Rectal smooth muscle tissue (tissue), 1 donor: ENCODE data around the gene CORO6.

ENCODE experiments used
- H3K27ac ChIP-seq: one replicate; pipeline ENCODE4 v1.7.0; 2013; ENCODE audit warnings: low read depth, low read length, inconsistent platforms
- H3K27me3 ChIP-seq: one replicate; pipeline ENCODE4 v1.7.0; 2013; ENCODE audit warnings: low read length; ENCODE audit not compliant: control insufficient read depth, insufficient read depth
- H3K36me3 ChIP-seq: one replicate; pipeline ENCODE4 v1.7.0; 2013; ENCODE audit warnings: low read length; ENCODE audit not compliant: control insufficient read depth, insufficient read depth
- H3K4me1 ChIP-seq: one replicate; pipeline ENCODE4 v1.7.0; 2013; ENCODE audit warnings: low read length; ENCODE audit not compliant: control insufficient read depth, insufficient read depth
- H3K4me3 ChIP-seq: one replicate; pipeline ENCODE4 v1.7.0; 2013; ENCODE audit warnings: low read length
- H3K9ac ChIP-seq: one replicate; pipeline ENCODE4 v1.7.0; 2013; ENCODE audit warnings: low read length

CORO6 gene

DNA sequence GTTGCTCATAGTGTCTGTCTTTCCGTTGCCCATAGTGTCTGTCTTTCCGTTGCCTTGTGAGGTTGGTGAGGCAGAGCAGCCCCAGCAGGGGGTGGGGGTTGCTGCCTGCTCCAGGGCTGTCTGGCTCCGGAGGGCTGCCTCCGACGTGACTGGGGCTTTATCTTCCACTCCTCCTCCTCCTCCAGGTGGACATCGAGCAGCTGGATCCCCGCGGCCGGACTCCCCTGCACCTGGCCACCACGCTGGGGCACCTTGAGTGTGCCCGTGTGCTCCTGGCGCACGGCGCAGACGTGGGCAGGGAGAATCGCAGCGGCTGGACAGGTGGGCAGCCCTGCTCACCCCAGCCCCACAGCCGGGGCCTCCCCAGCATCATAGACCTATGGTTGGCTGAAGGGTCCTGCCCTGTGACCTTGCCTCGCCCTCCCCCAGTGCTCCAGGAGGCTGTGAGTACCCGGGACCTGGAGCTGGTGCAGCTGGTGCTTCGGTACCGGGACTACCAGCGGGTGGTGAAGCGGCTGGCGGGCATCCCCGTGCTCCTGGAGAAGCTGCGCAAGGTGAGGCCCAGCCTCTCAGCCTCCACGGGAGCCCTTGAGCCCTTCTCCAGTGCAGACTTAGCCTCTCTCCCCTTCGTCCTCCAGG is 15.0 kb downstream of the CORO6 start:
- H3K36me3 ChIP-seq: no peaks in the 10 kb centered on the region
- H3K4me1 ChIP-seq: no peaks in the 10 kb centered on the region
- no peak overlapping the region for H3K9ac ChIP-seq
- no peaks in the 10 kb centered on the region for H3K27me3 ChIP-seq
- no peak overlapping the region for H3K27ac ChIP-seq
- no peak overlapping the region for H3K4me3 ChIP-seq

- H3K27me3 ChIP-seq: no peaks in the 10 kb centered on the region
- H3K4me3 ChIP-seq: no peak overlapping the region
- H3K36me3 ChIP-seq: no peaks in the 10 kb centered on the region
- no peak overlapping the region for H3K27ac ChIP-seq
- H3K4me1 ChIP-seq: no peaks in the 10 kb centered on the region
- no peak overlapping the region for H3K9ac ChIP-seq
Observed at GRCh38 chr17:29603109-29603674, 19.5 kb downstream of the CORO6 start.

DNA sequence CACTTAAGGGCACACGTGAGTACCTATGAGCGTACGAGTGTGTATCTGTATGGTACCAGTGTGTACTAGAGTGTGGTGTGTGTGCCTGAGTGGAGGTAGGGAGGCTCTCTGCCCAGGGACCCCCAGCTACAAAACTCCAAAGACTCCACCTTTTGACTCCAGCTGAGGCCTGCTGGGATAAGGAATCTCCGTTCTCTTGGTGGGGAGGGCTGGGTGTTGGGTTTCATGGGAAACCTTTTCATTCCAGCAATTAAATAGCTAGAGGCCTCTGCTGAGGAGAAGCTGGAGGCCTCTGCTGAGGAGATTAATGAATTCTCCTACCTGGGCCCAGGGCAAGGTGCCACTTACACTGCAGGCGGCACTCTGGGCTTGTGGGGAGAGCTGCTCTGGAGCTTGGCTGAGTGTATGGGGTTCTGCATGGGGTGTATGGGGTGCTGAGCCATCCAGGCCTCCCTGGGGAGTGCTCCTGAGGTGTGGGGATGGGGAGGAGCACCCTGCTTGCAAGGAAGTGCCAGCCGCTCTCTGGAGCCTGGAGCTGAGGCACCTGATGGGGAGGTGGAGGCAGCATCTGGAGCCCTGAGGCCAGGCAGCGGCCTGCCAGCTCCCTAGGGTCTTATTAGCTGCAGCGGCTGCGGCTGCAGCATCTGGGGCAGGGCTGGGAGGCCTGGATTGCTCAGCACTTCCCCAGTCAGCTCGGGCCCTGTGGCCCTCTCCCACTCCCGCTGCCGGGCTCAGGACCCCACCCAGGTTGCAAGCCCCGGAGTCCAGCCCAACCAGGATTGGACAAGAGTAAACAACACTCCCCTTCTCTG is 25.1 kb downstream of the CORO6 start:
- Histone ChIP-seq H3K9ac (no peak overlapping the region), H3K27ac (no peak overlapping the region), H3K4me1 (no peaks in the 10 kb centered on the region)

GRCh38 chr17:29596811-29597210 is 25.9 kb downstream of the CORO6 start:
- Histone ChIP-seq H3K4me3 (no peak overlapping the region), H3K36me3 (no peaks in the 10 kb centered on the region), H3K27me3 (no peaks in the 10 kb centered on the region), H3K27ac (no peak overlapping the region), H3K9ac (no peak overlapping the region), H3K4me1 (peaks cover 6% of the 10 kb centered on the region)

More for the DNA sequence above, 25.1 kb downstream of the CORO6 start:
- H3K36me3 ChIP-seq: no peaks in the 10 kb centered on the region
- no peak overlapping the region for H3K4me3 ChIP-seq
- H3K27me3 ChIP-seq: no peaks in the 10 kb centered on the region

- Histone ChIP-seq H3K27me3 (no peaks in the 10 kb centered on the region), H3K9ac (no peak overlapping the region), H3K4me3 (no peak overlapping the region), H3K27ac (no peak overlapping the region), H3K4me1 (peaks cover 11% of the 10 kb centered on the region), H3K36me3 (no peaks in the 10 kb centered on the region)
Observed at GRCh38 chr17:29595943-29596774, 26.6 kb downstream of the CORO6 start.

DNA sequence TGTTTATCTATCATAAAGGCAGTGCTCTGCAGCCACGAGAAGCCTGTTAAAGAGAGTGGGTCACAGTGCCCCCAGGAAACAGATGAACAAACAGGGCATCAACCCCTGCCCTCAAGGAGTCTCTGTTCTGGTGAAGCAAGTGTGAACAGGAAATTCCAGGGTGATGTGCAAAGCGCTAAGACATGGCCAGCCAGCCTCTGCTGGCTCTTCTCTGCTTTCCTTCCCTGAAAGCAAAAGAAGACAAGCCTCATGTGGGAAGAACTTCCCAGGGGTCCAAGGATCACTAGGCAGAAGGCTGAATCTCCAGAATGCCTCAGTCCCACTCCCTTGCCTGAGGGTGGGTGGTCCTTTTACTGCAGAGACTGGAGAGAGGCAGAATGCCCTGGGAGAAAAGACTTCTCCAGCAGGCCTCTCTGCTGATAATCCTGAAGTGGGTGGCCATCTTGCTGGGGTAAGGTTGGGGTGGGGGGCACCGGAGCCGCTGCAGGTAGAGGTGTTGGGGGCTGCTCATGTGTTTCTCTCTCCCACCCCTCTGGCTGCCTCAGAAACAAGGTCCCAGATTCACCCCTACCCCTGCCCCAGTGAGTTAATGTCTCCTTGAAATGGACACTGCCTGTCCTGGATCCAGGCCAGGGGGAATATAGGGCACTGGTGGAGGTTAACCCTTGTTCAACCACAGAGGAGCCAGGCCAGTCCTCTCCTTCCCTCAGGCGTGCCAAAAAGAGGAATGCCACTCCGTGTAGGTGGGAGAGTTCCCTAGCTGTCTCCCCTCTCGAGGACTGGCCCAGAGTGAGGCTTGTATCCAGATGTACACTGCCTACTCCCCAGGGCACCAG is 27.4 kb downstream of the CORO6 start:
- H3K27me3 ChIP-seq: no peaks in the 10 kb centered on the region
- no peak overlapping the region for H3K9ac ChIP-seq
- H3K4me1 ChIP-seq: peaks cover 14% of the 10 kb centered on the region
- no peaks in the 10 kb centered on the region for H3K36me3 ChIP-seq
- no peak overlapping the region for H3K27ac ChIP-seq
- H3K4me3 ChIP-seq: no peak overlapping the region

DNA sequence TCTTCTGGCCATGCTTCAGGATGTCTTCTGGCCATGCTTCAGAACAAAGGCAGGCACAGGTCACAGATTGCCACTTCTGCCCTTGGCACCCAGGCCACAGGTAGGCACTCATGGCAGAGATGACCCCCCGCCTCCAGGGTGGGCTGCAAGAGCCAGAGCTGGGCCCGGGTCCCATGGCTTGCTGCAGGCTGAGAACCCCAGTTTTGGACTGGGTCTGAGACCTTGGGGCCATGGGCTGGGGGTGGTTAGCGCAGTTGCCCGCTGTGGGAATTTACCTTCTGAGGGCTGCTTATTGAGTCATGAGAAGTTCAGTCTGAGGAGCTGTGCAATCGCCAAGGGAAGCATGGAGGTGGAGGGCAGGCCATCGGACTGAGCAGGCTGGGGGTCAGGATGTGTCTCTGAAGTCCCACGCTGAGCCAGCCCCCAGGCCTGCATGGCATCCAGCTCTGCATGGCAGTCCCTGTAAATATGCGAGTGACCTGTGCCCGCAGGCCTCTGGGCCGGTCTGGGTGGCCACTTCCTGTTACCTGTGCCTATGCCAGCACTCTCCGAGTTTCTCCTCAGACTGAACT is 28.1 kb downstream of the CORO6 start:
- Histone ChIP-seq H3K36me3 (no peaks in the 10 kb centered on the region), H3K9ac (no peak overlapping the region), H3K27ac (no peak overlapping the region), H3K4me1 (peaks cover 20% of the 10 kb centered on the region), H3K27me3 (no peaks in the 10 kb centered on the region), H3K4me3 (no peak overlapping the region)

- no peak overlapping the region for H3K9ac ChIP-seq
- H3K27me3 ChIP-seq: no peaks in the 10 kb centered on the region
- H3K4me3 ChIP-seq: peak overlapping the region; percentile 58
- H3K27ac ChIP-seq: no peak overlapping the region
- H3K4me1 ChIP-seq: peaks cover 20% of the 10 kb centered on the region
- H3K36me3 ChIP-seq: no peaks in the 10 kb centered on the region
Observed at GRCh38 chr17:29593591-29594518, 28.9 kb downstream of the CORO6 start.

GRCh38 chr17:29592850-29593551 is 29.7 kb downstream of the CORO6 start, which contains the start of gene ANKRD13B:
Gene ANKRD13B, plus strand, starts transcription at chr17:29593132. Its CDS starts 490 bp downstream, at chr17:29593622.
- Histone ChIP-seq H3K27ac (peak within 1 kb of the TSS; percentile 87), H3K36me3 (no peaks in the 10 kb centered on the region), H3K27me3 (no peaks in the 10 kb centered on the region), H3K4me1 (peaks cover 25% of the 10 kb centered on the region), H3K9ac (peak within 1 kb of the TSS; percentile 18), H3K4me3 (peak within 1 kb of the TSS; percentile 77)
